ENCODE results near the gene TAF13. TPM values are rescaled to one million over a fixed set of nuclear protein-coding genes. Genes with fewer than 3 reads are reported as not detected.

The TAF13 gene
- total RNA-seq, 2 experiments from 2014 or later, result 25.9 to 26.5 TPM

GRCh38 chr1:109091078-109091838 lies 15.5 kb upstream of the TAF13 start:
- Histone ChIP-seq H3K9me3 (ENCODE audit: control insufficient read depth in 1 of 2, insufficient read depth in 1 of 2, low read length in 2 of 2) (peaks cover 0 to 14% of the 10 kb centered on the region in 2 experiments), H3K4me3 (ENCODE audit: low read length) (peak overlapping the region; percentile 98), H3K27ac (ENCODE audit: low read depth in 1 of 2, low read length in 2 of 2) (peak overlapping the region; percentile 84 to 98), H3K4me1 (ENCODE audit: insufficient read depth, low read length) (peaks cover 27% of the 10 kb centered on the region), H3K36me3 (ENCODE audit: insufficient read depth, low read length) (peaks cover 28% of the 10 kb centered on the region), H3K27me3 (ENCODE audit: control insufficient read depth in 1 of 2, insufficient read depth in 2 of 2, low read length in 2 of 2) (no peaks in the 10 kb centered on the region)
- no peaks in the 10 kb centered on the region for H3K27me3 Mint-ChIP-seq
- H3K9me3 Mint-ChIP-seq, result no peaks in the 10 kb centered on the region
- intact Hi-C loops (cut with DNase I, micrococcal nuclease), result loop anchor here (2.0 to 5.0 kb wide), 5 partner anchors 14 to 336 kb away; partner anchors contain the start of genes TAF13 (in 2 of the 2), WDR47 (in 2 of the 2), CLCC1 (in 1 of the 2) and PSMA5 (in 1 of the 2)
- ChIA-PET CTCF (interaction anchor here (2.3 to 4.2 kb wide), 3 partner anchors 9 to 22 kb away, joined by 6 to 32 read pairs (median 26); partner anchors contain the start of genes ELAPOR1 and TAF13), POLR2A (interaction anchor here (0.6 to 4.6 kb wide), 18 partner anchors 9 to 430 kb away, joined by 3 to 112 read pairs (median 6); partner anchors contain the start of genes ATXN7L2, ELAPOR1, HENMT1 and PRPF38B)
- H3K27ac Mint-ChIP-seq, result peak overlapping the region; percentile 94
- TF ChIP-seq CTCF (IDR thresholded peaks at IDR 0.05), result no peak
- DNase-seq (peak in 1 of 14 experiments; percentile 23), ATAC-seq (ENCODE audit: poor library complexity) (no peak)
- H3K36me3 Mint-ChIP-seq (ENCODE audit: low read depth), result peaks cover 54% of the 10 kb centered on the region
- peak overlapping the region; percentile 97 for H3K4me3 Mint-ChIP-seq
- H3K4me1 Mint-ChIP-seq (ENCODE audit: low read depth), result peaks cover 44% of the 10 kb centered on the region

GRCh38 chr1:109090196-109091077 lies 14.6 kb upstream of the TAF13 start, which contains the start of gene TMEM167B:
Gene TMEM167B (plus strand): TSS chr1:109090764. CDS start chr1:109090873, 109 bp downstream.
- TF ChIP-seq CTCF (IDR thresholded peaks at IDR 0.05), result no peak
- H3K36me3 ChIP-seq (ENCODE audit: insufficient read depth, low read length), result peaks cover 23% of the 10 kb centered on the region
- ChIA-PET CTCF (interaction anchor here (2.3 to 4.2 kb wide), 3 partner anchors 10 to 23 kb away, joined by 6 to 32 read pairs (median 26); partner anchors contain the start of genes ELAPOR1 and TAF13), POLR2A (interaction anchor here (0.6 to 4.6 kb wide), 20 partner anchors 8 to 944 kb away, joined by 3 to 112 read pairs (median 6); partner anchors contain the start of genes ATXN7L2, CLCC1, ELAPOR1 and HENMT1)
- H3K27ac ChIP-seq (ENCODE audit: low read depth in 1 of 2, low read length in 2 of 2), result peak within 1 kb of the TSS; percentile 84 to 98
- DNase-seq (peak; percentile 76 to 94 (median 82)), ATAC-seq (ENCODE audit: poor library complexity) (peak; percentile 86)
- Mint-ChIP-seq H3K36me3 (ENCODE audit: low read depth) (peaks cover 46% of the 10 kb centered on the region), H3K27me3 (no peaks in the 10 kb centered on the region), H3K9me3 (no peaks in the 10 kb centered on the region), H3K4me1 (ENCODE audit: low read depth) (peaks cover 44% of the 10 kb centered on the region), H3K27ac (peak within 1 kb of the TSS; percentile 94), H3K4me3 (peak within 1 kb of the TSS; percentile 97)
- peak within 1 kb of the TSS; percentile 98 for H3K4me3 ChIP-seq (ENCODE audit: low read length)
- H3K9me3 ChIP-seq (ENCODE audit: control insufficient read depth in 1 of 2, insufficient read depth in 1 of 2, low read length in 2 of 2), result peaks cover 0 to 14% of the 10 kb centered on the region in 2 experiments
- H3K4me1 ChIP-seq (ENCODE audit: insufficient read depth, low read length), result peaks cover 27% of the 10 kb centered on the region
- intact Hi-C loops (cut with DNase I, micrococcal nuclease), result loop anchor here (1.0 to 5.0 kb wide), 7 partner anchors 10 to 337 kb away; partner anchors contain the start of genes TAF13 (in 2 of the 2), WDR47 (in 2 of the 2), CLCC1 (in 1 of the 2) and PSMA5 (in 1 of the 2)
- no peaks in the 10 kb centered on the region for H3K27me3 ChIP-seq (ENCODE audit: control insufficient read depth in 1 of 2, insufficient read depth in 2 of 2, low read length in 2 of 2)
